ENCODE measurements around the gene RHOXF1.

GRCh38 chrX:120115438-120115963 lies at the start of gene RHOXF1:
- no peak for TF ChIP-seq CTCF (IDR thresholded peaks at IDR 0.05)
- no peak for TF ChIP-seq POLR2A (IDR thresholded peaks at IDR 0.05; ENCODE audit: low read depth)
